GM19372 (cell line): ENCODE data around the gene SYNRG.

Source experiments
- ATAC-seq: cut with Tn5 transposase; IDR thresholded peaks from one replicate; pipeline ENCODE4 v1.9.1; 2021; ENCODE audit warnings: mild to moderate bottlenecking, low read depth, moderate library complexity; ENCODE audit not compliant: unreplicated experiment

SYNRG gene

DNA sequence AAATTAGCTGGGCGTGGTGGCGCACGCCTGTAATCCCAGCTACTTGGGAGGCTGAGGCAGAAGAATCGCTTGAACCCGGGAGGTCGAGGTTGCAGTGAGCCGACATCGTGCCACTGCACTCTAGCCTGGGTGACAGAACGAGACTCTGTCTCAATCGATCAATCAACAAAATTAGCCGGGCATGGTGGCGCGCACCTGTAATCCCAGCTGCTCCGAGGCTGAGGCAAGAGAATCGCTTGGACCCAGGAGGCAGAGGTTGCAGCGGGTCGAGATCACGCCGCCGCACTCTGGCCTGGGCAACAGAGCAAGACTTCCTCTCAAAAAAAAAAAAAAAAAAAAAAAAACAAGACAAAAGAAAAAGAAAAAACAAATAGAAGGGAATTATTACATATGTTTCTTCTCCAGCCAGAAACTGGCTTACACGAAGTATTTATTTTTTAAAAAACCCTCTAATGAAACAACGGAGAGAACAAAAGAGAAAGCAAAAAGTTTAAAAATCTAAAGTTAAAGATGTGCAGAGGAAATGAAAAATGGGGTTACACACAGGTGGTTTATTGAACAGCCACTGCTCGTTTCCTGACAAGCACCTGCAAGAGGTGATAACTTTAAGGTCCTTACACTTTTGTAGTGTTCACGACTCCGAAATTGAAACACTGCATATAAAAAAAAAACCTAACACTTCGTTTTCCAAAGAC is 1.4 kb downstream of the SYNRG start:
- ATAC-seq = no peak

- ATAC-seq = no peak
Observed at GRCh38 chr17:37605813-37606505, 3.3 kb downstream of the SYNRG start.

- ATAC-seq = no peak
Observed at GRCh38 chr17:37605081-37605480, 4.1 kb downstream of the SYNRG start.

DNA sequence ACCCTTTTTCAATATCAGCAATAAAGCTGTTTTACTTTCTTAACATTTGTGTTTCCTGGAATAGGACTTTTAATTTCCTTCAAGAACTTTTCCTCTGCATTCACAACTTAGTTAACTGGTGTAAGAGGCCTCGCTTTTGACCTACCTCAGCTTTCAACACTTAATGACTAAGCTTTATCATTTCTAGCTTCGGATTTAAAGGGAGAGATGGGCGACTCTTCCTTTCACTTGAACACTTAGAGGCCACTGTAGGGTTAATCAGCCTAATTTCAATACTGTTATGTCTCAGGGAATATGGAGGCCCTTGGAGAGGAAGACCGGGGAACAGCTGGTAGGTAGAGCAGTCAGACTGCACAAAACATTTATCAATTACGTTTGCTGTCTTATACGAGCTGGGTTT is 4.7 kb downstream of the SYNRG start:
- ATAC-seq = no peak

- ATAC-seq = no peak
Observed at GRCh38 chr17:37598145-37598544, 11.1 kb downstream of the SYNRG start.

- ATAC-seq = no peak
Observed at GRCh38 chr17:37592291-37592690, 16.9 kb downstream of the SYNRG start.

DNA sequence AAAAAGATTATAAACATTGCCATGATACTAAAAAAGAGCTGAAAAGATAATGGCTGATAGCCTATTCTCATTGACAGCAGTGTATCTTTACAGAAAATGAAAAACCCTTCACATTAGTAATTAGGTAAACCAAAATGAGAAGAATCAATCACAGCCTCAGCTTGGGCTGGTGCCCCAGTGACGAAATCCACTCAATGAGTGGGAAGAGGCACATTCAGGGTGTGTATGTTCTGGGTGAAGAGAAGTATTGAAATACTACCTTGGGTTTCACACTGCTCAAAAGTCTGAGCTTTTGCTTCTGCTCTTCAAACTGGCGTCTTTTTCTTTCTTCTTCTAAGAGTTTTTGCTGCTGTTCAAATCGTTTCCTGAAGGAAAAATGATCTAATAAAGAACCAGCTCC is 24.2 kb downstream of the SYNRG start:
- no peak for ATAC-seq

GRCh38 chr17:37576281-37576680 is 32.9 kb downstream of the SYNRG start:
- no peak for ATAC-seq

DNA sequence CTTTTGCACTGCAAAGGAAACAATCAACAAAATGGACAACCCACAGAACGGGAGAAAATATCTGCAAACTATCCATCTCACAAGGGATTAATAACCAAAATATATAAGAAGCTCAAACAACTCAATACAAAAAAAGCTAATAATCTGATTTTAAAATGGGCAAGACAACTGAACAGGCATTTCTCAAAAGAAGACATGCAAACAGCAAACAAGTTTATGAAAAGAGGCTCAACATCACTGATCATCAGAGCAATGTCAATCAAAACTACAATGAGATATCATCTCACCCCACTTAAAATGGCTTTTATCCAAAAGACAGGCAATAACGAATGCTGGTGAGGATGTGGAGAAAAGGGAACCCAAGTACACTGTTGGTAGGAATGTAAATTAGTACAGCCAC is 34.8 kb downstream of the SYNRG start:
- ATAC-seq = no peak

DNA sequence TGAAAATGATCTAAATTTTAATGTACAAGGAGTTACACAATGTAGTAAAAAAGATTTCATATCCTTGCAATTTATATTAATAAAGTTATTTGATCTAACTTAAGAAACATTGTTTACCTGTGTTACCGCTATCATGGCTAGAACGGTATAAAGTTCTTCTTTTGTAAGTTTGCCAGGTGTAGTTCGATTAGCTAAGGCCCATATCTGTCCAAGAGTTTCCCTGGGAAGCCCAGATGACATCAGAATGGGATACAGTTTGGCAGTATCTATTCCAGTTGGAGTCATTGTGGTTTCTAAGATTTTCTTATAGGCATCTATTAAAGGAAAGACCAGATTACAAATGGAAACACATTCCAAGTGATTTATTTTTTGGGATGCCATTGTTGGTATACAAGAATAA is 37.5 kb downstream of the SYNRG start:
- no peak for ATAC-seq

DNA sequence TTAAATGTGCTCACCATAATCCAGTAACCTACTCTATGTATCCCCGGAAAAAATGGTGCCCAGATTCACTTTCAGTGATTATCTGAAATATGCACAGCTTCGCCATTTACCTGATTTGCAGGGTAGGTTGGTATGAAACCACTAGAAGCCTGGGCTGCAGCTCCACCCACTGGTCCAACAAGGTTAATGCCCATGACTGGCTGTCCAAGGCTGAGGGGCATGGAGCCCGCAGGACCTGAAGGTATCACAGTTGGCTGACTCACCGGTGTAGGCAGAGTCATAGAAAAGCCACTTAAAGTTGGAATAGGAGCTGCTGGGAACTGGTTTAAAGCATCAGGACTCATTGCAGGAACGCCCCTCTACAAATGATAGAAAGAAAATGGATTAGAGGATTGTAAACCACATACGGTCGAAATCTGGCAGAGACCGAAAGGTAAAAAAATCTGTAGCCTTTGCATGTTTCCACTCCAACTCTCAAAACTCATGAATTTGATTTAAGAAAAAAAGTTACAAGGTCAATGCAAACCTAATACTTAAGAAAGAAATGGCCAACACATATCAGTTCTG is 38.6 kb downstream of the SYNRG start:
- no peak for ATAC-seq

- ATAC-seq = no peak
Observed at GRCh38 chr17:37568350-37569053, 40.7 kb downstream of the SYNRG start.

DNA sequence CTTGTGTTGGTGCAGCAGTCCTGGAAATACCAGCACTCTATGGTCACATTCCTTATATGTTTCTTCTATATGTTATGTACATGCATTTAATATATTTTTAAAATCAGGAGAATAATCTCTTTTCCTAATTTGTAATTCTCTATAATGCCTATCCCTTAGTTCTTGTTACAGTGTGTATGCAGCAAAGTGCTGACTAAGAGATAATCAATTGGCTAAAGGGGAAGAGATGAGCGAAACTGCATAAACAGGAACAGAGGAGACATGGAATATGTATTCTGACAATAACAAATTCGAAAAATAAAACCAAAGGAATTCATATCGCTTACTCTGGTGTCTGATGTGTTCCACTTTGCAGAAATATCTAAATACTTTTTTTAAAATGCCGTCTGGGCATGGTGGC is 41.7 kb downstream of the SYNRG start:
- ATAC-seq = no peak

DNA sequence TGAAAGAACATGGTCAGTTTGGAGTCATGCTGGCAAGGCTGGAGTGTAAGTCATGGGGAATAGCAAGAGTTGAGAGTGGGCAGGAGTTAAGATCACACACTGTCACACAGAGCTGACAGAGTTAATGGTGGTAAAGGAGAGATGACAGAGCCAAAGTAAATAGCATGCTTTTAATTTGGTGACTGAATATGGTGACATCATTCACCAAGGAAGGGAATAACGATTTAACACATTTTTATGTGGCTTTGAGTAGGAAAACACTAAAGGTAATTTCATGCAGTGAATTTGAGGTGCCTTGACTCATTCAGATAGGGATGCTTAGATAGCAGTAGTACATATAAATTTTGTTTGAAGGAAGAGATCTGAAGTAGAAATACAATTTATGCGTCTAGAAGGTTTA is 42.1 kb downstream of the SYNRG start:
- ATAC-seq = no peak

- no peak for ATAC-seq
Observed at GRCh38 chr17:37564252-37564651, 45.0 kb downstream of the SYNRG start.

DNA sequence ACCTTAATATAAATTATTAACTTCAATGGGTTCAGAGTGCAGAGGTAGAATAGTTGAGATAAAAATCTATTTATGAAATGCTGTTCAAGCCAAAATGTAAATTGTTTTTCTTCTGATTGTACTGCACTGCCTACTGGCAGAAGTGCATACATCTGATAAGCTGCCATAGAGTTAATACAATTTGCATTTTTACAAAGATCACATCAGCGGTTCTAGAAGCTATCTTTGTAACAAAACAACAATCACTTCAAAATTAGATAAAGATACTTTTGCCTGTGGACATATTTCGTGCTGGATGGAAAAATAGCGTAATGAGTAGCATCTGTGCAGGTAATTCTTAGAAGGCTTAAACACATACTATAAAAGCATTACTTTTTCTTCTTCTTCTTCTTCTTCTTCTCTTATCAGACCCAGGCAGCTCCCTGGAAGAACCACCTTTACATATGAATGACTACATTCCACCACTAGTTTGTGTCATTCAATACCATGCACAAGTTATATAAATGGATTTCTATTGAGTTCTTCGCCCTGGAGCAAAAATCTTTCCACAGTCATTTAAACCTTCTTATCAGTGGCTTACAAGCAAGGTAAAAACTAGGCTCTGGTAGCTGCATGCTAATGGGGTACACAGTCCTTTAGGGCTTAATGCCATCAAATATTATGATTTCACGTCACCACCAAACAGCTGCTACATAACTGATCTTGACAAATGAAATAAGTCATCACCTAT is 47.0 kb downstream of the SYNRG start:
- no peak for ATAC-seq

DNA sequence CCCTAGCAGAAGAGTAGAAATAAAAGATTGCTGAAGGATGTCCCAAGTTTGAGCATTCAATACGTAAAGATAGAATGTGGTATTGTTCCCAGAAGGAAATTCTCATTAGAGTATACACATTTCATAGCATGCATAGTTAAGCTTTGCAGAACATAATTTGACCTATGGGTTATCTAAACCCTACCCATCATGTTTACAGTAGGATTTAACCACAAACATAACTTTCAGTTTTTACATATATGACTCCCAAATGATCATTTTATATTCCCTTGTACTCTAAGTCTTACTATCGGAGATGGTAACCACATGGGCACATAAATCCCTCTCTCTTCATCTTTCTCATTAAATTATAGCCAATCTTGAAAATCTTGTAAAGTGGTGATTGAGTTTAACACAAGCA is 50.9 kb downstream of the SYNRG start:
- ATAC-seq = no peak

DNA sequence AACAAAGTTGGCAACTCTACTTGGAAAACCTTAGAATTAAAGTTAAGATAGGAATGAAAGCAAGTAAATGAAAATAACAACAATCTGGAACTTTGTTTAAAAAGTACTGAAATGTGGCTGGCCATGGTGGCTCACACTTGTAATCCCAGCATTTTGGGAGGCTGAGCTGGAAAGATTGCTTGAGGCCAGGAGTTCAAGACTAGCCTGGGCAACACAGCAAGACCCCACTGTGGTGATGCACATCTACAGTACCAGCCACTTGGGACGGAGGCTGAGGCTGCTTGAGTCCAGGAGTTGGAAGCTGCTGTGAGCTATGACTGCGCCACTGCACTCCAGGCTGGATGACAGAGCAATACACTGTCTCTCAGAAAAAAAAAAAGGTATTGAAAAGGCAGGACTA is 51.7 kb downstream of the SYNRG start:
- ATAC-seq = no peak

DNA sequence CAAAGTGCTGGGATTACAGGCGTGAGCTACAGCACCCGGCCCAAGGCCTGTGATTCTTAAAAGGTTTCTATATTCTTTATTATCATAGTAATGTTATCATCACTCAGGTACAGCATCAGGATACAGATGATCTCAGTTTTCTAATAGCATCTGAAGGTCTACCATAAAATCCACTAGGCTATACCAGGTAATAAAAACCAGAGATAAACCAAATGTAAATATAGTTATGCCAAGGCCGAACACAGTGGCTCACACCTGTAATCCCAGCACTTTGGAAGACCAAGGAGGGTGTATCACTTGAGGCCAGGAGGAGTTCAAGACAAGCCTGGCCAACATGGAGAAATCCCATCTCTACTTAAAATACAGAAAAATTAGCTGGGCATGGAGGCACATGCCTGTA is 53.8 kb downstream of the SYNRG start:
- ATAC-seq = no peak

DNA sequence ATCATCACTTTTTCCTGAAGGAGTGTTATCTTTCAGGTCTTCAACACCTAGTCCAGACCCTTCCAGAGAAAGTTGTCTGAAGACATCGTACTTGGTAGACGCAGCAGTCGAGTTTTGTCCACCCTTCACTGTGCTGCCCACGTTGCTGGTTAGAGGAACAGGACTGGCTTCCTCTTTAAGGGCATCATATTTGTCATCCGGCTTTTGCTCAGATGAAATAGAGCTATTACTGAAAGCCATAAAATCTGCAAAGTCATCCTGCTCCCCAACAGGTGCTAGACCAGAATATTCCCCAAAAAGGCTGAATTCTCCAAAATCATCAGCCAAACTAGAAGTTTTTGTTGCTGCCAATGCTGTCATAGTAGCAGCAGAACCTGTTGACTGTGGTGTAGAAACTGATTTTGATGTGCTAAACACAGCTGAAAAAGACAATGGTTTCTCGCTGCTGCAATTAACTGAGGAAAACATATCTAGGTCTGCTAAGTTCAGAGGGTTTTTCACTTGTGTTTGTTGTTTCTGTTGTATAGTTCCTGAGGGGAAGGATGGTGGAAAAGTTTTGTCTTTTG is 55.7 kb downstream of the SYNRG start:
- ATAC-seq = no peak
